Breast epithelium (tissue), 4 donors: ENCODE results near the gene NYAP2. TPM values are rescaled to one million over a fixed set of nuclear protein-coding genes. Genes with fewer than 3 reads are reported as not detected.

Experiments
- DNase-seq, 2 donors: peaks; one replicate each; pipeline ENCODE4 v3.0.0-alpha.2; 2019; ENCODE audit warnings: low spot score in 2 of 2
- H3K27ac ChIP-seq, 2 donors: fragments of 200-600 bp; sonication (generic) in 1 of 2; one replicate each; pipeline ENCODE4 v1.5.1; 2016 to 2019; ENCODE audit warnings: mild to moderate bottlenecking in 1 of 2
- H3K27me3 ChIP-seq, 2 donors: fragments of 200-600 bp; sonication (generic) in 1 of 2; one replicate each; pipeline versions ENCODE4 v1.5.1 to v1.6.0; 2017 to 2019; ENCODE audit warnings: control low read depth in 1 of 2, mild to moderate bottlenecking in 1 of 2
- H3K36me3 ChIP-seq: fragments of 200-600 bp; one replicate; pipeline ENCODE4 v1.5.1; 2019
- H3K4me1 ChIP-seq, 2 donors: fragments of 200-600 bp; sonication (generic); one replicate each; pipeline ENCODE4 v1.5.1; 2016 to 2019; ENCODE audit warnings: control low read depth in 1 of 2
- H3K4me3 ChIP-seq, 3 donors: fragments of 200-600 bp; sonication (generic); 1 replicate in 2 of 3; 2 replicates in 1 of 3; pipeline ENCODE4 v1.5.1; 2016 to 2019; ENCODE audit warnings: mild to moderate bottlenecking in 3 of 3, moderate library complexity in 2 of 3
- H3K9me3 ChIP-seq, 2 donors: fragments of 200-600 bp; sonication (generic) in 1 of 2; one replicate each; pipeline ENCODE4 v1.5.1; 2016 to 2019; ENCODE audit warnings: control low read depth in 1 of 2
- POLR2A ChIP-seq: fragments of 450-650 bp; IDR thresholded peaks from one replicate; pipeline ENCODE4 v1.6.1; 2016; ENCODE audit warnings: antibody characterized with exemption, mild to moderate bottlenecking, moderate library complexity
- POLR2AphosphoS5 ChIP-seq, 3 donors: sonication (generic); formaldehyde crosslinking; IDR thresholded peaks; one replicate each; pipeline ENCODE4 v1.6.1; 2017; ENCODE audit warnings: antibody characterized with exemption in 3 of 3
- intact Hi-C: fragments of 100-400 bp; cut with DNase I; formaldehyde crosslinking; loops from one replicate; pipeline ENCODE4 v1.15.1; 2023; ENCODE audit warnings: low total_unique reads
- total RNA-seq, 3 donors: library from RNA; depleted of rRNA; stranded (reverse); fragments of >200 nt; gene quantifications; one replicate each; pipeline ENCODE4 v1.1.0, GENCODE V29; 2016
- TF ChIP-seq, protein P1 (sequence below), 3 donors: fragments of 450-650 bp; IDR thresholded peaks; one replicate each; pipeline ENCODE4 v1.5.1; 2016 to 2017; ENCODE audit warnings: antibody characterized with exemption in 3 of 3, mild to moderate bottlenecking in 3 of 3, moderate library complexity in 3 of 3

NYAP2 gene
- total RNA-seq, 3 donors from 2014 or later = 0.15 TPM; not detected in 2

GRCh38 chr2:225512876-225513540 is 113.5 kb downstream of the NYAP2 start:
- TF ChIP-seq, protein P1, sequence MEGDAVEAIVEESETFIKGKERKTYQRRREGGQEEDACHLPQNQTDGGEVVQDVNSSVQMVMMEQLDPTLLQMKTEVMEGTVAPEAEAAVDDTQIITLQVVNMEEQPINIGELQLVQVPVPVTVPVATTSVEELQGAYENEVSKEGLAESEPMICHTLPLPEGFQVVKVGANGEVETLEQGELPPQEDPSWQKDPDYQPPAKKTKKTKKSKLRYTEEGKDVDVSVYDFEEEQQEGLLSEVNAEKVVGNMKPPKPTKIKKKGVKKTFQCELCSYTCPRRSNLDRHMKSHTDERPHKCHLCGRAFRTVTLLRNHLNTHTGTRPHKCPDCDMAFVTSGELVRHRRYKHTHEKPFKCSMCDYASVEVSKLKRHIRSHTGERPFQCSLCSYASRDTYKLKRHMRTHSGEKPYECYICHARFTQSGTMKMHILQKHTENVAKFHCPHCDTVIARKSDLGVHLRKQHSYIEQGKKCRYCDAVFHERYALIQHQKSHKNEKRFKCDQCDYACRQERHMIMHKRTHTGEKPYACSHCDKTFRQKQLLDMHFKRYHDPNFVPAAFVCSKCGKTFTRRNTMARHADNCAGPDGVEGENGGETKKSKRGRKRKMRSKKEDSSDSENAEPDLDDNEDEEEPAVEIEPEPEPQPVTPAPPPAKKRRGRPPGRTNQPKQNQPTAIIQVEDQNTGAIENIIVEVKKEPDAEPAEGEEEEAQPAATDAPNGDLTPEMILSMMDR (IDR thresholded peaks at IDR 0.05) = no peak
- TF ChIP-seq POLR2A (no peak), POLR2AphosphoS5 (IDR thresholded peaks at IDR 0.05) (no peak)
- DNase-seq = no peak
- Histone ChIP-seq H3K4me3 (no peak overlapping the region), H3K27me3 (no peaks in the 10 kb centered on the region), H3K27ac (no peak overlapping the region), H3K4me1 (no peaks in the 10 kb centered on the region), H3K36me3 (no peaks in the 10 kb centered on the region), H3K9me3 (no peaks in the 10 kb centered on the region)
- intact Hi-C loops = no loop called here

GRCh38 chr2:225515033-225515432 is 115.5 kb downstream of the NYAP2 start:
- intact Hi-C loops = no loop called here
- Histone ChIP-seq H3K27me3 (no peaks in the 10 kb centered on the region), H3K36me3 (no peaks in the 10 kb centered on the region), H3K9me3 (no peaks in the 10 kb centered on the region), H3K4me3 (no peak overlapping the region), H3K27ac (no peak overlapping the region), H3K4me1 (no peaks in the 10 kb centered on the region)
- TF ChIP-seq POLR2AphosphoS5 (IDR thresholded peaks at IDR 0.05) (no peak), POLR2A (no peak)
- TF ChIP-seq, protein P1 (IDR thresholded peaks at IDR 0.05) = no peak
- DNase-seq = no peak

DNA sequence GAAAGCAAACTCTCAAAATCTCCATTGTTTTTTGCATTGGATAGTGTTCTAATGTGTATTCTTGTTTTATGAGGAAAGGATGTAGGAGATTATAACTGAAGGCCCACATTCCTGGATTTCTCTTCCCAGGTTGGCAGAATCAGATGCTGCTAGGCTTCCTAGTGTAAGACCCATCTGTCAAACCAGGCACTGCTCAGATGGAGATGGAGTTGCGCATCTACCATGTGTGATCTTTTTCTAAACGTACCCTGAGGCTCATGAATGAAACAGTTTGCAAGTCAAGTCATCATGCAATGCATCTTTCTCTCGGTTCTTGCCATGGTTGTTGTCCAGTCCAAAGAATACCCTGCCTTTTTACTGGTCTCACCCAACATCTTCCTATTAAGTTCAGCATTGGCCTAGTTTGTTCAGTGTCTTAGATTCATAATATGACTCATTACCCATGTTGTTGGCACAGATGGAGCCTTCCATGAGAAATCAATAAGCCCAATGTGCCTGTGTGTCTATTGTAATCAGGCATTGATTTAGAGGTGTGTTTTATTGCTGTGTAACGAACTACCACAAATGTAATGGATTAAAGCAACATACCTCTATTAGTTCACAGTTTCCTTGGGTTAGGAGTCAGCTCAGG is 127.4 kb downstream of the NYAP2 start:
- intact Hi-C loops = no loop called here
- H3K27ac ChIP-seq = no peak overlapping the region
- no peaks in the 10 kb centered on the region for H3K9me3 ChIP-seq
- DNase-seq = no peak
- no peak for TF ChIP-seq POLR2A
- H3K4me3 ChIP-seq = no peak overlapping the region
- H3K27me3 ChIP-seq = no peaks in the 10 kb centered on the region
- no peaks in the 10 kb centered on the region for H3K36me3 ChIP-seq
- no peaks in the 10 kb centered on the region for H3K4me1 ChIP-seq

GRCh38 chr2:225531559-225531958 is 132.0 kb downstream of the NYAP2 start:
- Histone ChIP-seq H3K27me3 (no peaks in the 10 kb centered on the region), H3K27ac (no peak overlapping the region), H3K4me3 (no peak overlapping the region), H3K9me3 (no peaks in the 10 kb centered on the region), H3K36me3 (no peaks in the 10 kb centered on the region), H3K4me1 (no peaks in the 10 kb centered on the region)
- DNase-seq = no peak
- intact Hi-C loops = loop anchor here (5.0 kb wide), 1 partner anchor 734 kb away; no protein-coding TSS in a partner anchor
- TF ChIP-seq POLR2AphosphoS5 (IDR thresholded peaks at IDR 0.05) (no peak), POLR2A (no peak)
- TF ChIP-seq, protein P1 (IDR thresholded peaks at IDR 0.05) = no peak

- no peaks in the 10 kb centered on the region for H3K4me1 ChIP-seq
These were observed 132.6 kb downstream of the NYAP2 start for GRCh38 chr2:225532096-225532495.

More at GRCh38 chr2:225532096-225532495, 132.6 kb downstream of the NYAP2 start:
- H3K4me3 ChIP-seq = no peak overlapping the region
- H3K36me3 ChIP-seq = no peaks in the 10 kb centered on the region
- no peaks in the 10 kb centered on the region for H3K27me3 ChIP-seq
- H3K9me3 ChIP-seq = no peaks in the 10 kb centered on the region
- DNase-seq = no peak
- no peak overlapping the region for H3K27ac ChIP-seq
- intact Hi-C loops = loop anchor here (5.0 kb wide), 1 partner anchor 735 kb away; no protein-coding TSS in a partner anchor
- TF ChIP-seq POLR2AphosphoS5 (IDR thresholded peaks at IDR 0.05) = no peak
- TF ChIP-seq, protein P1 (IDR thresholded peaks at IDR 0.05) = no peak
- no peak for TF ChIP-seq POLR2A
